Measurements from ENCODE around the gene OR1F1.
"Not testable (repeated sequence)": the region's sequence is repeated elsewhere in the genome, so short reads cannot be mapped to it uniquely, and the experiment has no call there.

Gene OR1F1

DNA sequence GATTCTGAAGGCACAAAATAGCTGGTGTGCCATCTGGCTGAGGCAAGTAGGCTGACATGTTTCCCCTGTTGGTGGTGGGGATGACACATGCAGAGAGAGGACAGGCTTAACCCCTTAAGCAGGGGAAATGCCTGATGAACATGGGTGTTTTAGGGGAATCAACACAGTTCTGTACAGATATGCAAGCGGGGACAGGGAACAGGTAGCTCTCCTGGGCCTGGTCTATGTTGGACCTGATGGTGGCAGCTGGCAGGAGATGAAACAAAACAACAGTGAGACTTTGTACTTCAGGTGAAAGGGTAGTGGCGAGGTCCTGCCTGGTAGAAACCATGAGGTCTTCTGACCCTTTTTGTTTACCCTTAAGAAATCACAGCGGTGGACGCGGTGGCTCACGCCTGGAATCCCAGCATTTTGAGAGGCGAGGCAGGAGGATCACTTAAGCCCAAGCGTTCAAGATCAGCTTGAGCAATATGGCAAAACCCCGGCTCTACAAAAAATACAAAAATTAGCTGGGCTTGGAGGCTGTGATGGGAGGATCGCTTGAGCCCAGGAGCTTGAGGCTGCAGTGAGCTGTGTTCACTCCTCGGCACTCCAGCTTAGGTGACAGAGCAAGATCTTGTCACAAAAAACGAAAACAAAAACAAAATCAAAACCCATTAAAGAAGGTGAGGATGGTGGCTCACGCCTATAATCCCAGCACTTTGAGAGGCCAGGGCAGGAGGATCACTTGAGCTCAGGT, 10.5 kb downstream of the OR1F1 start:
- DNase-seq (ENCODE audit: low read depth): no peak

DNA sequence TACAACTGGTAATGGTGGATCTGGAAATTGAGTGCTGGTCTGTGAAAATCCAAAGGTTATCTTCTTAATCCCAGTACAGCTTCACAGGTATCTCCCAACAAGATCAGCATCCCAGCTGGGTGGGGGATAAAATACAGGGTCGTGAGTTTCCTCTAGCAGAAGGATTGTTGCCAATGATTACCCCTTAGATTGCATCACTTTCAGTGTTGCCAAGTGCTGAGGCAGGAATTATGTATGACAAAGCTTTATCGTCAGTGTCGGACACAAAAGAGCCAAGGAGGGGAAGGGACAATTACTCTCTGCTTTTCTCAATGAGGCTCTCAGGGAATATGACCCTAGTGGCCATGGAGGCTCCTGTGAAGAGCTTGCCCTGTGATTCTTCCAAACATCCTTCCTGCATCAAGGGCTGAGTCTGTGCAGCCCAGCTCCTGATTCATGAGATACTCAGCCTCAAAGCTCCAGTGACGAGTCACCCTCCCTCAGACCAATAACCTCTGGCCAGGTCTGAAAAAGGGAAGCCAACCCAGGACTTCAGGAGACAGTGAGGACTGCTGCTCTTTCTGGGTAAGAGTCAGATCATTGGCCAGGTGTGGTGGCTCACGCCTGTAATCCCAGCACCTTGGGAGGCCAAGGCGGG, 15.0 kb downstream of the OR1F1 start:
- DNase-seq (ENCODE audit: low read depth): no peak

DNA sequence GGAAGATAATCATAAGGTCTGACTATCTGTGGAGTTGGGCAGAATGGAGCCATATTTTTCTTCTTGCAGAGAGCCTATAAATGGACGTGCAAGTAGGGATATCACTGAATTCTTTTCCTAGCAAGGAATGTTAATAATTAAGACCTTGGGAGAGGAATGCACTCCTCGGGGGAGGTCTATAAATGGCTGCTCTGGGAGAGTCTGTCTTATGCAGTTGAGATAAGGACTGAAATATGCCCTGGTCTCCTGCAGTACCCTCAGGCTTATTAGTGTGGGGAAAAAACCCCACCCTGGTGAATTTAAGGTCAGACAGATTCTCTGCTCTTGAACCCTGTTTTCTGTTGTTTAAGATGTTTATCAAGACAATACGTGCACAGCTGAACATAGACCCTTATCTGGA, 17.9 kb downstream of the OR1F1 start:
- not testable (repeated sequence) for DNase-seq (ENCODE audit: low read depth)

DNA sequence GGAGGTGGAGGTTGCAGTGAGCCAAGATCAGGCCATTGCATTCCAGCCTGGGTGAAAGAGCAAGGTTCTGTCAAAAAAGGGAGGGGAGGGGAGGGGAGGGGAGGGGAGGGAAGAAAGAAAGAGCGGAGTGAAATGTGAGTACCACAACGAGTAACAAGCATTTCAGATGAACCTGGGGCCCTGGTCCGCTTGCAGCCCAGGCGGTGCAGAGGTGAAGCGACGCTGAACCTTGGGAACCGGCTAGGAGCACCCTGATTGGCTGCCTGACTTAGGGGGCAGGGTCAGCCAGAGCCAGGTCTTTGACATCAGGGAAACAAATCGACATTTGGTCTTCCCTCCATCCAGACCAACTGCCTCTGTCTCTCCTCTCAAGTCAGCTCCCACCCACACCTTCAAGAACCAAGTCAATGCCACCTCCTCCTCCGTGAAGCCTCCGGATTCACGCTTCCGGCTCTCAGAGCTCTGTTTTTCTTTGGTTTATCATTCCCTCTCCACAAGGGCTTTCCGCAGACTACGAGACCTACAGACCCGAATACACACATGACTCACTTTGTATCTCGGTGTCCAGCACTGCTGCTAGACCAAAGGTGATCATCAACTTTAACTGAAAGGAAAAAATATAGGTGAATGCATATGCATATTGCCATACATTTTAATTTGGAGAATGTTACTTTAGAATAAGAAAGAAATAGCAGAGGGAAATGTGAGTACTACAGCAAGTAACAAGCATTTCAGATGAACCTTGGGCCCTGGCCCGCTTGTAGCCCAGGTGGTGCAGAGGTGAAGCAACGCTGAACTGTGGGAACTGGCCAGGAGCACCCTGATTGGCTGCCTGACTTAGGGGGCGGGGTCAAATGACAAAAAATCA, 19.3 kb downstream of the OR1F1 start:
- no peak for DNase-seq (ENCODE audit: low read depth)

DNA sequence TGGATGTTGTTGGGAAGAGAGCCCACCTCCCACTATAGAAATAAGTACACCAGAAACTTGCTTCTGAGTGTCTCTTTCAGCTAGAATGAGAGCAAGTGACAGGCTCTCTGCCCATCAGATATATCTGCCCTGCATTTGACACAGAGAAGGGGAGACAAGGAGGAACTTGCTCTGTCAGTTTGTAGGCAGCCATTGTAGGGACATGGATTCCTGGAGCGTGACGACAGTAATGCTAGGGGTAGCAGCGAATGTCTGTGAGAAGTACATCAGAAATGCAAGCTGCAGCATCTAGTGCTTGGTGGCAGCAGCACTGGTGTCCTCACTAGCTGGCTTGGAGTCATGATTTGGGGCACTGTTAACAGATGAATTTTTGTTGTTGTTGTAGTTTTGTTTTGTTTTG, 24.0 kb downstream of the OR1F1 start:
- DNase-seq (ENCODE audit: low read depth): no peak

DNA sequence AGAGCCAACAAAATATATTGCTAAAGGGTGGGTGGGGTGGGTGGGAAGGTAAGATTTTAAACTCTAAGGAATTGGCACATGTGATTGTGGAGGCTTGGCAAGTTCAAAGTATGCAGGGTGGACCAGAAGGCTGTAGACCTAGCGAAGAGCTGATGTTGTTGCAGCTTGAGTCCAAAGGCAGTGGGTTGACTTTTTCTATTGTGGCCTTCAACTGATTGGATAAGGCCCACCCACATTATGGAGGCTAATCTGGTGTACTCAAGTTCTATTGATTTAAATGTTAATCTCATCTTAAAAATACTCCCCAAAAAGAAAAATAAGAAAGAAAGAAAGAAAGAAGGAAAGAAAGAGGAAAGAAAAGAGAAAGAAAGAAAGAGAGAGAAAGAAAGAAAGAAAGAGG, 24.6 kb downstream of the OR1F1 start:
- DNase-seq (ENCODE audit: low read depth): no peak

DNA sequence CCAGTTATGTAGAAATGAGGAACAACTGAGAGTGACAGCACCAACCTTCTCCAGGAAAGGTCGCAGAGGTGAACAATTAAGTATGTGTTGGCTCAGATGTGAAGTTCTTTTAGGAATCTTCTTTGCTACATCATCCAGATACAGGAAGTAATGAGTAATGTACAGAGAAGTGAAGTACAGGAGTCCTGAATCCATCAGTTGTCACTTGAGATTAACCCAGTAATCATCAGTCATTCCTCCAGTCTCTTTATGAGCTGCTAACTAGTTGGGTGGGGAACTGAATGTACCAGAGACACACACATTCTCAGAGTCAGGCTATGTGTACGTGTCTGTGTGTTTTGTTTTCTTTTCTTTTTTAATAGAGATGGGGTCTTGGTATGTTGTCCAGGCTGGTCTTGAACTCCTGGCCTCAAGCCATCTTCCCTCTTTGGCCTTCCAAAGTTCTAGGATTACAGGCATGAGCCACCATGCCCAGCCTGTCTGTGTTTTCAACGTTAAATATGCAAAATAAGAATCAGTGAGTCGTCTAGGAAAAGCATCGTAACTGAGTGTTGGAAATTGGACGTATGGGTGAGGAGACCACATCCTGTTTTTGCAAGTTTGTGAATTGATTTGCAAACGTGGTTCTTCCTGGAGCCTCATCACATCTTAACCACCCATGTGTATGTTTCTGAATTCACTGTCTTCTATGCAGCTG, 27.0 kb downstream of the OR1F1 start:
- peak; percentile 47 for DNase-seq (ENCODE audit: low read depth)

DNA sequence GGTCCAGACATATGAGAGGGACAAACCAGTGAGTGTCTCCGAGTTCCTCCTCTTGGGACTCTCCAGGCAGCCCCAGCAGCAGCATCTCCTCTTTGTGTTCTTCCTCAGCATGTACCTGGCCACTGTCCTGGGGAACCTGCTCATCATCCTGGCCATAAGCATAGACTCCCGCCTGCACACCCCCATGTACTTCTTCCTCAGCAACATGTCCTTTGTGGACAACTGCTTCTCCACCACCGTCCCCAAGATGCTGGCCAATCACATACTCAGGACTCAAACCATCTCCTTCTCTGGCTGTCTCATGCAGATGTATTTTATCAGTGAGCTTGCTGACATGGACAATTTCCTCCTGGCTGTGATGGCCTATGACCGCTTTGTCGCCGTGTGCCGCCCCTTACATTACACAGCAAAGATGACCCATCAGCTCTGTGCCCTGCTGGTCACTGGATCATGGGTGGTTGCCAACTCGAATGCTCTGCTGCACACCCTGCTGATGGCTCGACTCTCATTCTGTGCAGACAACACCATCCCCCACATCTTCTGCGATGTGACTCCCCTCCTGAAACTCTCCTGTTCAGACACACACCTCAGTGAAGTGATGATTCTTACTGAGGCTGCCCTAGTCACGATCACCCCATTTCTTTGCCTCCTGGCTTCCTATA, 27.7 kb downstream of the OR1F1 start:
- no peak for DNase-seq (ENCODE audit: low read depth)

DNA sequence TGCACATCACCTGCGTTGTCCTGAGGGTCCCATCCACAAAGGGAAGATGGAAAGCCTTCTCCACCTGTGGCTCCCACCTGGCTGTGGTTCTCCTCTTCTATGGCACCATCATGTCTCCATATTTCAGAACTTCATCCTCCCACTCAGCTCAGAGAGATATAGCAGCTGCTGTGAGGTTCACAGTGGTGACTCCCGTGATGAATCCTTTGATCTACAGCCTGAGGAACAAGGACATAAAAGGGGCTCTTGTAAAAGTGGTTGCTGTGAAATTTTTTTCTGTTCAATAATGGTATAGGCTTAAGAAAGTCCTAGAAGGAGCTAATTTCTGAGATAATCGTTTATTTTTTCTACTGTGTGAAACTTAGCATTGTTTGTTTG, 28.2 kb downstream of the OR1F1 start:
- no peak for DNase-seq (ENCODE audit: low read depth)

DNA sequence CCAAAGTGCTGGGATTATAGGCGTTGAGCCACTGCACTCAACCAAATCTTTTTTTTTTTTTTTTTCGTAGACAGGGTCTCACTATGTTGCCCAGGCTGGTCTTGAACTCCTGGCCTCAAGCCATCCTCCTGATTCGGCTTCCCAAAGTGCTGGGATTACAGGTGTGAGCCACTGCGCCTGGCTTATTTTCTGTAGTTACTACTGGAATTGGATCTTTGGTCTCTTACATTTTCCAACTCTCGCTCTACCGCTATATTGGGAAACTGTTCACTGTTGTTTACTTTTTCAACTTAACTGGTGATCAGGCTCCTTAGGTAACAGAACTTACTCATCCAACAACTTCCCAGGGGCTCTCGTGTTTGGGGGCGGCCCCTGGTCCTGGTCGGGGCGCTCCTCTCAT, 32.8 kb downstream of the OR1F1 start:
- no peak for DNase-seq (ENCODE audit: low read depth)

DNA sequence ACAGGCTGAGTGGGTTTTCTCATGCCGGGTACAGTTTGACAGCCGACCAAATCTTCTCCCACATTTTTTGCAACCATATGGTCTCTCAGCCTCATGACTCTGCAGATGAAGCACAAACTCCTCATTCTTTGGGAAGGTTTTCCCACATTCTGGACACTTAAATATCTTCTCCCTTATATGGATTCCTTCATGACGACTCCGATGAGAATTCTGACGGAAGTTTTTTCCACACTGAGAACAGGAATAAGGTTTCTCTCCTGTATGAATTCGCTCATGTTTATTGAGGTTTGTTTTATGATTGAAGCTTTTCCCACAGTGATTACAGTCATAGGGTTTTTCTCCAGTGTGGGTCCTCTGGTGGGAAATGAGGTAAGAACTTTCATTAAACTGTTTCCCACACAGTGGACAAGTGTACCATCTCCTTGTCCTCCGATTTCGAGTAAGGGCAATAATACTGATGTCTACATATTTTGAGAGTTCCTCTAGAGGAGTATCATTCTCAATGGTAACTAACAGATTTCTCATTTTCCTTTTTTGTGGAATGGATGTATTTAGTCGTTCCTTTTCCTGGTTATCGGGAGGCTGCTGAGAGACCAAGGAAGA, 36.0 kb downstream of the OR1F1 start:
- no peak for DNase-seq (ENCODE audit: low read depth)

DNA sequence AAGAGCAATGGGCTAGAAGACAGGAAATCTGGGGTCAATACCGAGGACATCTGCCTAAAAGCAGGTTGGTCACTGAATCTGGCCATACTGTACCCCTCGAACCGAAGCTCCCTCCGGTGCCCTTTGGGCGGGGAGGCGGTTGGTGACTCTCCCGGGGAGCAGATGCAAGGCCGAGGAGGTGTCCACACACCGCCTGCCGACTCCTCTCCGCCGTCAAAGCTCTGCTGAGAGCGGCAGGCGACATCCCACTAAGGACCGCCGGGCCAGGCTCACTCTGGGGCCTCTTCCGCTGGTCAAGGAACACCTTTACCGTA, 46.5 kb downstream of the OR1F1 start:
- DNase-seq (ENCODE audit: low read depth): no peak

DNA sequence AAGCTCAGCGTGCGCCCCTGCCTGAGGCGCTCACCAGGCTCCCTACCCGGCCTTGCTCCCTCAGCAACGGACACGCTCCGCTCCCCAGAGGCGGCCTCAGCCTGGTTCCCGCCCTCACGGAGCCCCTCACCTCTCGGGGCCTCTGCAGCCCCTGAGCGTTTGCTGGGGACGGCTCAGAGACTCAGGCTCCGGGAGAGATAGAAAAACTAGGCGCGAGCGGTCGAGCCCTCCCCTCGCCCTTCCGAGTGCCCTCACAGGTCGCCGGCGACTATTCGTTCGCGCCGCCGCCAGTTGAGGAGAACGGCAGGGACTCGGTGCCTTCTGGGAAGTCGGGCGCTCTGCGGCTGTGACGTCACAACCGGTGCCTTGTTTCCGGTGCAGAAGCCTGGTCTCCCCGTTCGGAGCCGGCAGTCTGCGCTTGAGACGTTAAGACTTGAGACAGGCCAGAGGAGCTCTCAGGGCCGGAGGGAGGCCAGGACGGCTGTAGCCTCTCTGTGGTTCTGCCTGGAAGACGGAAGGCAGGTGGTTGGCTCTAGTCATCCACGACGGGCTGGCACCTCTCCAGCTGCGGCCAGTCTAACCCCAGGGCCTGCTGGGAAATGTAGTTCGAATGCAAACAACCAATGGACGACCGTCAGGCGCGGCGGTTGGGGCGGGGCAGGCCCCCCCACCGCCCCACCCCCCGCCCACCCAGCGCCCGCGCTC, 47.0 kb downstream of the OR1F1 start, which contains the start of gene ZNF200:
Gene ZNF200, minus strand, starts transcription at position 302 of the 705 bp plus-strand sequence. CDS start 1,403 bp downstream, outside the sequence.
- peak; percentile 97 for DNase-seq (ENCODE audit: low read depth)

DNA sequence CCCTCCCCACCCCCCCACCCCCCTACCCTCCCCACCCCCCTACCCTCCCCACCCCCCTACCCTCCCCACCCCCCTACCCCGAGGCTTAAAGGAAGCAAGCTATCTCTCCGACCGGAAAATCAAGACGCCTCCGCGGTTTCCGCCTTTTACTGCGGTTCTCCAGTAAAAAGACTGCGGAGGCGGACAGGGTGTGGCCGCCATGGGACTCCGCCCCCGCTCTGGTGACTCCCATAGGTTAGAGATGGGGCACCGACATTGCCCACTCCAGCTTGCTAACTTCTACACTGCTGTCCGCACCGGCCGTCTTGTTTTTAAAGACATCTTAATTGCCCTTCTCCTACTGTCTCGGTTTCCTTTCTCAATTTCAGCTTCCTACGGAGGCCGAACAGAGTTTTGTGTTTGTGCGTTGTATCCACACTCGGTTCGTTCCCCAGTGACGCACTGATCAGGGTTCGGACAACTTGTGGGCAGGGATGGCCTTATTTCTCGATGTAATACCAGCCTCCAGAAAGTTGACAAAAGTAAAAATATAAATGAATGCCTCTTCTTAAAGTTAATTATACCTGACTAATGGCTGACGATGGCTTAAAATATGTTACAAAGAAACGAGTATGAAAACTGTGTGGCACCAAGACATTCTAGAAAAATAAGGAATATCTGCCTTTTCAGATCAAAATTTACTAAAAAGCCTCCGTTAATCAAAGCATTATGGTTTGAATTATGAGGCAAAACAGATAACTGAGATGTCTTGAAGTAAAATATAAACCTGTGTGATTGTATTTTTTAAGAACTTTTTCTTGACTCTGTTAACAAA, 48.1 kb downstream of the OR1F1 start:
- DNase-seq (ENCODE audit: low read depth): no peak

DNA sequence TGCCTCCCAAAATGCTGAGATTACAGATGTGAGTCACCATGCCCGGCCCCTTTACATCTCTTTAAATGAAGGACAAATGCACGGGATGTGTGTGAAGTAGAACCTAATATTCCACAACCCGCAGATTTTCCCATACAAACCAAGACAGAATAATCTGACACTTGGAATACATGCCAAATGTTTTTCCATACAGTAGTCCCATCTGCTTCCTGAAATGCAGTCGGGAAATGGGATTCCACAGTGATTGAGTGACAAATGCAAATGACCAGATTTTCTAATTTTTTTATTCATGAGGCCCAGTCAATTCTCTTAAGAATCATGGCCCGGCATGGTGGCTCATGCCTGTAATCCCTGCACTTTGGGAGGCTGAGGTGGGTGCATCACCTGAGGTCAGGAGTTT, 53.8 kb downstream of the OR1F1 start:
- no peak for DNase-seq (ENCODE audit: low read depth)

DNA sequence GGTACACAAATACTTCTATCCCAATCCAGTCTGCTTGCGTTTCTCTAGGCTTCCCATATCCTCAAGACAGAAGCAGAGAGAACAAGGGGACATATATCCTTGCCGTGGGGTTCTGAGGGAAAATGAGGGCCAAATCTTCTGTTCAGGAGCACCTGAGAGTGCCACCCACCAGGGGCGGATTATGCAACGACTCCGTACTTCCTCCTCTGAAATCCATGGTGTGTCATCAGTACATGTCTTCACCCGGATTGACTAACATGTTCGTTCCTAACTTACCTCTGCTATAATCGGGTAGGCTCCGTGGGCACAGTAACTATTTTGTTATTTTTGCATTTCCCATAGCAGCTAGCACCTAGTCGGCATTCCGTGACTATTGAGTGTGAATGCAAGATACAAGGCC, 54.7 kb downstream of the OR1F1 start:
- no peak for DNase-seq (ENCODE audit: low read depth)

DNA sequence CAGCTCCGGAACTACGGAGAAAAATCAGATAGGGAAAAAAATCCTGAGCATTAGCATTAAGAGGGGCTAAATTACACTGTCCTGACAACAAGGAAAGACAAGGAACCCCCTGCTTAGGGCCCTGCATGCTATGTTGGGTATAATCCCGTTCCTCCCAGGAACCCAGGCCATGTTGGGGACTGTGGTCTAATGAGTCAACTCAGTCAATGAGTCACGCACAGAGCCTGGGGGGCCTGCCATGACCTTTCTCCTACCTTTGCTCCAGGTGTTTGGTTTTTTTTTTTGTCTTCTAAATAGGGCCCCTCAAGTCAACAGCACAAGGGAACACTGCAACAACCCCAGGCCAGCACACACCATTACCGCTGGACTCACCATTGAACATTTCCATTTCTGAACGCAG, 55.9 kb downstream of the OR1F1 start:
- DNase-seq (ENCODE audit: low read depth): no peak

DNA sequence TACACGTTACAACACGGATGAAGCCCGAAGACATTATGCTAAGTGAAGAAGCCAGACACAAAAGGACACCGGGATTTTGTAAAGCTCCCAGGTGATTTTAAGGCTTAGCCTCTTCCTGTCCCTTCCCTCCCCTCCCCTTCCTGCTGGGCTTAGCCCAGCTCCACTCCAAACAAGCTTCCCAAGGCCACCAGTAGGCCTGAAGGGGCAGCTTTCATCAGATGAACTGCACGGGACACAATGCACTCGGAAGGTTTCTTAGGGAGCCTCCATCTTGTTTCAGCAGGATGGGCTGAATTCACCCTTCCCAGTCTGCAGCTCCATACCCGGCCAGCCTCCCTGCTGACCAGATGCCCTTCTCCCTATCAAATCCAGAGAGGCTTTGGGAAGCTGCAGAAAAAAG, 58.0 kb downstream of the OR1F1 start:
- no peak for DNase-seq (ENCODE audit: low read depth)

DNA sequence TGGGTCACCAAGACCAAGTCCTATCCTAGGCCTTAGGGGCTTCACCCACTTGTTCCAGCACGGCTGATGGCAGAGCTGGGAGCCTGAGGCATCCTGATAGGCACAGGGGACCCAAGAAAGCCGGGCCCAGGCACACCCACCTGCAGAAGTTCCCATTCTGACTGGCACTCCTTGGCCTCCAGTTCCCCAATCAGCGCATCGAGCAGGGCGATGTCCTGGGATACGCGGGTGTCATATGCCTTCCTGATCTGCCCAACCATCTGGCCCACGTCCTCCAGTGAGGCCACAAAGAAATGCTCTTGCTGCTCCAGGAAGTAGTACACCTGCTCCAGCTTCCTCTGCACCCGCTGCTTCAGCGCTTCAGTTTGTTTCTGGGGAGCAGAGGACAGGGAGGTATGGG, 58.9 kb downstream of the OR1F1 start:
- no peak for DNase-seq (ENCODE audit: low read depth)

DNA sequence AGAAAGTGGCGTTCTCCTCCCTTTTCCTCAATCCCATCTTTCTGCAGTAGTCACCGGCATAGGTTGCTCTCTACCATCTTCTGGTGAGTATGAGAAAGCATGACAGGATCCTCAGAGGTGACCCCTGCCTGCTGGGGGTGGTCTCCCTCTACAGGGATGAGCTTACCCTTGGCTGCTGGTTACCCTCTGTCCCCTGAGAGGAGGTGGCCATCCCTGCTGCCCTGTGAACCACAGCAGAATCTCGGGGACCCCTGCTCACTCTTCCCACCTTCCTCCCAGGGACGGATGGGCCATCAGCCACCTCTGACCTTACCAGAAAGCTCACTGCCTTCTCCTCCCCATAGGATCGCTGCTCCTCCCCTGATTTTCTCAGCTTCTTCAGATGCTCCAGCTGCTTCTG, 60.6 kb downstream of the OR1F1 start:
- no peak for DNase-seq (ENCODE audit: low read depth)
